ENCODE results near the gene OTOP3.

- TF ChIP-seq POLR2A (IDR thresholded peaks at IDR 0.05) (no peak), CTCF (IDR thresholded peaks at IDR 0.05) (no peak)
Observed at GRCh38 chr17:74962622-74963394, 27.1 kb downstream of the OTOP3 start.

Data from body of pancreas (tissue), 4 donors.